SKM-1 treated with dmso at 0.1 percent for 144 hours (cell line): Measurements from ENCODE around the gene AKR1E2.
"Not testable (repeated sequence)": the region's sequence is repeated elsewhere in the genome, so short reads cannot be mapped to it uniquely, and the experiment has no call there.

Experiments used
- DNase-seq: peaks from one replicate; lab custom pipeline; 2025; ENCODE audit not compliant: unreplicated experiment; lab: John Stamatoyannopoulos, UW

Gene AKR1E2

DNA sequence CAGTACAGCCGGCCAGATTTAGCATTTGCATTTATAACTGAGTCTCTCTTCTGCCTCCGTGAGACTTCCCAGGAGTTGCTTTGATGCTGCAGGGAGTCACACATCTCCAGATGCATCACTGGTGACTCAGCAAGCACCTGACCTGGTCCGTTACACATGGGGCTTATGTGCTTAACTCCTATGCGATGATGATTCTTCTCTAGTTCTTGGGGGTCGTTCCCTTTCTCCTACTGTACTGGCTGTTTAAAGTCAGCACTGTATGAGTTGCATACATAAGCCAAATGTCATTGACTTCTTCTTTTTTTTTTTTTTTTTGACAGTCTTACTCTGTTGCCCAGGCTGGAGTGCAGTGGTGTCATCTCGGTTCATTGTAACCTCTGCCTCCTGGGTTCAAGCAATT, 13.0 kb upstream of the AKR1E2 start:
- DNase-seq, result no peak

GRCh38 chr10:4813496-4813895, 12.5 kb upstream of the AKR1E2 start:
- DNase-seq, result no peak

DNA sequence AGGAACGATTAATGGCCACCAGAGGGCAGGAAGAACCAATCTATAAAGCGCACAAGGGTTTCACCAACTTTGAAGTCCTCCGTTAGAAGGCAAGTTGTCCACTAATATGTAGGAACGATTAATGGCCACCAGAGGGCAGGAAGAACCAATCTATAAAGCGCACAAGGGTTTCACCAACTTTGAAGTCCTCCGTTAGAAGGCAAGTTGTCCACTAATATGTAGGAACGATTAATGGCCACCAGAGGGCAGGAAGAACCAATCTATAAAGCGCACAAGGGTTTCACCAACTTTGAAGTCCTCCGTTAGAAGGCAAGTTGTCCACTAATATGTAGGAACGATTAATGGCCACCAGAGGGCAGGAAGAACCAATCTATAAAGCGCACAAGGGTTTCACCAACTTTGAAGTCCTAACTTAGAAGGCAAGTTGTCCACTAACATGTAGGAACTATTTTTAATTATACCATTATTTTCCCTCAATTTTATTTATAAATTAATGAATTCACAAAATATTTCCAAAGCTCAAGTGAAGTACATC, 10.3 kb upstream of the AKR1E2 start:
- DNase-seq, result not testable (repeated sequence)

DNA sequence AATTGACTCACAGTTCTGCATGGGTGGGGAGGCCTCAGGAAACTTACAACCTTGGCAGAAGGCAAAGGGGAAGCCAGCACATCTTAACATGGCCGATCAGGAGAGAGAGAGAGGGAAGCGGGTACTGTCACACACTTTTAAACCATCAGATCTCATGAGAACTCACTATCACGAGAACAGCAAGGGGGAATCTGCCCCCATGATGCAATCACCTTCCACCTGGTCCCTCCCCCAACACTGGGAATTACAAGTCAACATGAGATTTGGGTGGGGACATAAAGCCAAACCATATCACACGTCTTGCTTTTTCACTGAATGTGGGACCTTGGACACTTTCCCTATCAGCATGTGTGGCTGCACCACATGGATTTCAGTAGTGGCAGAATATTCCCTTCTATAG, 9.0 kb upstream of the AKR1E2 start:
- no peak for DNase-seq

GRCh38 chr10:4819067-4819466, 6.9 kb upstream of the AKR1E2 start:
- DNase-seq, result no peak

DNA sequence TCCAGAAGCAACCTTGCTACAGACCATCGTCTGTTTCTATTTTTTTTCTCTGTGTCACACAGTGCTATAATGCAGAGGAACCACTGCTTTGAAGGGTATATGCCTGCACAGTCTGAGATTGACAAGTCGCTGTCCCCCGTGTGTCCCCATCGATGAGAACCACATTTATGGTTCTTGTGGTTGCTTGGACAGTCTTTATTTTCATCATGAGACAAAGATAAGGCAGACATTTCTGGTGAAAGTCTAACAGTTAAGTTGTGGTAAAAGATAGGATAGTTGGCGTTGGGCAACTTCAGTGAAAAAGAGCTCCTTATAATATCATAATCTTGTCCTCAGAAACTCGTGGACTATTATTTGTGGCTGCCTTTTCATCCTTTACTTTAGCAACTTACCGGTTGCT, 6.3 kb upstream of the AKR1E2 start:
- DNase-seq, result no peak

DNA sequence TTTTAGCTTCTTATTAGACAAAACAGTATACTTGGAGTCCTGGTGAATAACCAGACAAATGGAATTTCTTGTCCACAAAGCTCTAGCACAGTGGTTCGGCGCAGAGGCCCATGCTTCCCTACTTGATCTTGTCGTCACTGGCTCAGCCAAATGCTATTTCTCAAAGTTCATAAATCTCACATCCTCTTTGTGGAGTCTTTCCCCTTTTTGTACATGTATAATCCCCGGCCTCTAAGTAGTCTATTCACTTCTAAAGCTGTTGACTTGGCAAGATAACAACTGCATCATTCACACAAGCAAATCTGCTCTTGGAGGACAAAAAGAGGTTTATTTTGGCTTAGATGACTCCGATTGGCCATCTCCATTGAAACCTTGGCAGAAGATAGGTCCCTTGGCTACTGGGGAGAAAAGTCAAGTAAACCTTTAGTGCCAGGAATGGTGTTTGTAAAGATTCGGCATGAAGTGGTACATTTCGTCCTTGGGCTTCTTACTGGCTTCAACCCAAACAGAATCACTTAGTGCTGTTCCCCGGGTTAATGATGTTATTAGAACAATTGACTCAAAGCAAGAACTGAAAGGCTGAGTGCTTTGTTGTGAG, 5.1 kb upstream of the AKR1E2 start:
- DNase-seq, result no peak

GRCh38 chr10:4822208-4822607, 3.8 kb upstream of the AKR1E2 start:
- no peak for DNase-seq

- no peak for DNase-seq
Observed at GRCh38 chr10:4824791-4825310, 1.2 kb upstream of the AKR1E2 start.

GRCh38 chr10:4825456-4825867, 545 bp upstream of the AKR1E2 start:
- no peak for DNase-seq

DNA sequence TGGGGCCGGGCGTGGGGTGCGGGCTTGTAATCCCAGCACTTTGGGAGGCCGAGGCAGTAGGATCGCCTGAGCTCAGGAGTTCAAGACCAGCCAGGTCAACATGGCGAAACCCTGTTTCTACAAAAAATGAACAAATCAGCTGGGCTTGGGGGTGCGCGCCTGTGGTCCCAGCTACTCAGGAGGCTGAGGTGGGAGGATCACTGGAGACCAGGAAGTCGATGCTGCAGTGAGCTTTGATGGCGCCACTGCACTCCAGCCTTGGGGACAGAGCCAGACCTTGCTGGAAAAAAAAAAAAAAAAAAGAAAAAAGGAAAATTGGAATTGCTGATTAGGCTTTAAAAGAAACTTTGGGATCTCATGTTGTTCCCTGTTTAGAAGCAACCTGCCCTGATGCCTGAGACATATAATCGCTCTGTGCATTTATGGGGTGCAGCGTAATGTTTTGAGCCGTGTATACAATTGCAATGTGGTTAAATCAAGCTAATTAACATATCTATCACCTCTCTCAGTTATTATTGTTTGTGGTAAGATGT, 851 bp downstream of the AKR1E2 start:
- DNase-seq, result no peak

DNA sequence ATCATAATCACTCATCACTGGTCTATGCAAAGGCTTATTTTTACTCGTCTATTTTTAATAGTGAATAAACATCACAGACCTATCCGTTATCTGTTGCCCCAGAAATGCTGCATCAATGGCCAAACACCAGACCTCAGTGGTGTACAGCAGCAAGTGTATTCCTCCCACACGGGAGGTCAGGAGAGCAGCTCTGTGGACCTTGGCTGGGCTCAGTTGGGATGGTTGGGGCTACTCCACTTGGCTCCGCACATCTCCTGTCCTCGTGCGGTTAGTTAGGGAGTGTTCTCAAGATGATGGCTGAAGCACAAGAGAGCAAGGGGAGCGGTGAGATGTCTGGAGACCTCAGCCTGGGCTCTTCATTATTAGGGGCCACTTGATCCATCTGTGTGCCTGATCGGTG, 2.0 kb downstream of the AKR1E2 start:
- DNase-seq, result no peak

DNA sequence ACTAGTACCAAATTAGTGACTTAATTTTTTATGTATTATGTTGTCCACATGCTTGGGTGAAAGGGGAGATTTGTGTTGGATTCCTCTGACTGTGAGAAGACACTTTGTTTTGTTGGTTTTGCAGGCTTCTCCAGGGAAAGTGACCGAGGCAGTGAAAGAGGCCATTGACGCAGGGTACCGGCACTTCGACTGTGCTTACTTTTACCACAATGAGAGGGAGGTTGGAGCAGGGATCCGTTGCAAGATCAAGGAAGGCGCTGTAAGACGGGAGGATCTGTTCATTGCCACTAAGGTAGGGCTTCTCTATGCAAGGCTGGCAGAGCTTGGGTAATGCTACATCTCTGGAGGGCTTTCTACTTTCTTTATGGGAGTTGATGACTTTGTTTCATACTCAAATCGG, 4.5 kb downstream of the AKR1E2 start:
- DNase-seq, result no peak

GRCh38 chr10:4831091-4831490, 5.1 kb downstream of the AKR1E2 start:
- DNase-seq, result no peak

- no peak for DNase-seq
Observed at GRCh38 chr10:4833286-4833685, 7.3 kb downstream of the AKR1E2 start.

DNA sequence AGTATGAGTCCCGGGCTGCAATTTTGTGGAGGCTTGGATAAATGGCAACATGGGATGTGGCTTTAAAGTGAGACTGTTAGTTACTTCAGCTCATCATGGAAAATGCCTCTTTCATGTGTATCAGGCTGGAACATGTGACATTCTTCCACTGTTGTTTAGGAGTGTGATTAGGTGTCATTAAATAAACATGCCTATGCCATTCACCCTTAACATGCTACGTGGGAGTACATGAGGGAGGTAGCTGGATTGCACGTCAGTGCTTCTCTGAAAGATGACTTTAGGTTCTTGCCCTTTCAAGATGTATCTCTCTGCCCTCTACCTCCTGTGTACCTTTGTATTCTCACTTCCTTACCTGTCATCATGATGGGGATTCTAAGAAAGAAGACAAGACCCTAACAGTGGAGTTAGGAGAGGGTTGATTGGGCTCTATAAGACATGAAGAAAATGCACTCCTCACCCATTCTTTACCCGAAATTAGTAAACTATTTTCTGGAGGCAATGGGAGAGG, 8.9 kb downstream of the AKR1E2 start:
- no peak for DNase-seq

DNA sequence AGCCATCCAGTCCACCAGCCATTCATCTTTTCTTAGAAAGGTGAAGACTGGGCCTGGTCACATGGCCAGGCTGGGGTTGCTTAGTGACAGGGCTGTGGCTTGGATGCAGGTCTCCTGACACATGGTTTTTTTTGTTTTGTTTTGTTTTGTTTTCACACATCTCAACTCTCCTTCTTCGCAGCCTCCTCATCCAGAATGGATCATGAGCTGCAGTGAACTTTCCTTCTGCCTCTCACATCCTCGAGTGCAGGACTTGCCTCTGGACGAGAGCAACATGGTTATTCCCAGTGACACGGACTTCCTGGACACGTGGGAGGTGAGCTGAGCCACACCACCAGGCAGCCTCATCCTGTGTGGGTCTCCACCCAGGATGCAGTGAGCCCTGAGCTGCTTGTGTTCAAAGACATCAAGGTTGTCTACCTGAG, 9.5 kb downstream of the AKR1E2 start:
- DNase-seq, result no peak

DNA sequence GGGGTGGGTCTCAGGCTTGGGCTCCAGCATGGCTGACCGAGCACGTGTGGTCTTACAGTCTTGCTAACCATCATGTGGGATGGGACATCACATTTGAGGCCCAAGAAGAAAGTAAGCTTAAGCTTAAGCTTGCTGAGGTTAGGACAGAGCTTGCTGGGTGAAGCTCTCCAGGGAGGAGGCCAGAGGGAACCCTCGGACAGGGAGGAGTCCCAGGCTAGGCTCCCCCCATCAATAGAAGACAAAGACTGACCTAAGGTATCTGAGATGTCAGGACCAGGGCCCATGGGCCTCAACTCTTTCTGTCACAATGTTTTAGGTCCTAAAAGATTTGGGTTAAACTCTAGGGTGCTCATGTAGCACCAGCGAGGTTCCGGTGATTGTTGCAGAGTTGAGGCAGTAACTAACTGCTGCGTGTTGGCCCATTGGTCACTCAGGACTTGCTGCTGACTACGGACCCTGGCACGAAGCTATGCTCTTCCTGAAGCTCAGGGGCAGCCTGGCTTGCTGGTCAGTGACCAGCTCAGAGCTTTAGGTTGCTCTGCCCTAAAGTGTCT, 10.5 kb downstream of the AKR1E2 start:
- DNase-seq, result no peak

- no peak for DNase-seq
Observed at GRCh38 chr10:4837551-4837950, 11.5 kb downstream of the AKR1E2 start.

GRCh38 chr10:4838743-4839142, 12.7 kb downstream of the AKR1E2 start:
- DNase-seq, result no peak

GRCh38 chr10:4839353-4839752, 13.3 kb downstream of the AKR1E2 start:
- no peak for DNase-seq

DNA sequence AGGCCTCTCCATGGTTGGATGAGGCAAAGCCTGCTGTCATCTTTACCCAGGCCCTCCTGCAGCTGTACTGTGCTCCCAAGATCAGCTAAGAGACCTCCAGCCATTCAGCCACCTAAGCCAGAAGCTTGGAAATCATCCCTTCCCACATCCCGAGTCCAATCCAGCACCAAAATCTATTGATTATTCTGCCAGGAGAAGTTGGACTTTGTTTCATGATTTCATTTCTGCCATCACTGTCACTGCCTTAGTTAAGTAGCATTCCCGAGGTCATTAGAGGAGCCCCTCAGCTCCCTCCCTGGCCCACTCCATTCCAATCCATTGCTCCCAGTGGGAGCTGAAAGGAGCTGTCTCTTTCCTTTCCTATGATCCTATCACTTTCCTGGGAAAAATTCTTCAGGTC, 14.1 kb downstream of the AKR1E2 start:
- DNase-seq, result no peak
